A673 (cell line): Measurements from ENCODE around the gene NUDT15.
"Not testable (repeated sequence)": the region's sequence is repeated elsewhere in the genome, so short reads cannot be mapped to it uniquely, and the experiment has no call there.

ENCODE experiments used
- CTCF ChIP-seq: fragments of 300-800, 200-600 bp; sonication (generic); conservative IDR thresholded peaks from 2 replicates; pipeline ENCODE4 v1.5.1; 2017; ENCODE audit warnings: low read depth, mild to moderate bottlenecking, antibody characterized with exemption, low read length, moderate library complexity, mixed read lengths
- EZH2 ChIP-seq: fragments of 200-600 bp; sonication (generic); IDR thresholded peaks from 2 replicates; pipeline ENCODE4 v1.6.1; 2017; ENCODE audit warnings: borderline replicate concordance, low read depth, mild to moderate bottlenecking, mixed read lengths, antibody characterized with exemption, low read length; ENCODE audit not compliant: poor library complexity, severe bottlenecking

DNA sequence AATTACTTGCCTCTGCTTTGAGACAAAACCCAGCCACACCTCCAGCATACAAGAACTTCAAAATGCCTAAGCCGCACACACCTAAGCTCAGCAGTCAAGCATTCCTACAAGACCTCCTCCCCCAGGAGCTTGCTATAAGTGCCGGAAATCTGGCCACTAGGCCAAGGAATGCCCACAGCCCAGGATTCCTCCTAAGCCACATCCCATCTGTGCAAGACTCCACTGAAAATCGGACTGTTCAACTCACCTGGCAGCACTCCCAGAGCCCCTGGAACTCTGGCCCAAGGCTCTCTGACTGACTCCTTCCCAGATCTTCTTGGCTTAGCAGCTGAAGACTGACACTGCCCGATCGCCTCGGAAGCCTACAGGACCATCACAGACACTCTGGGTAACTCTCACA, 21.0 kb downstream of the NUDT15 start:
- not testable (repeated sequence) for TF ChIP-seq CTCF, EZH2
